GM23248 (cell line): Measurements from ENCODE around the gene RPS16.

Experiments
- EZH2 ChIP-seq: fragments of 200-600 bp; sonication (generic); IDR thresholded peaks from 2 replicates; pipeline ENCODE4 v1.6.1; 2018; ENCODE audit warnings: antibody characterized with exemption, mild to moderate bottlenecking; ENCODE audit not compliant: insufficient read depth, poor library complexity, severe bottlenecking
- EZH2phosphoT487 ChIP-seq: fragments of 200-600 bp; sonication (generic); IDR thresholded peaks from 2 replicates; pipeline ENCODE4 v1.6.1; 2018; ENCODE audit warnings: antibody characterized with exemption, moderate library complexity, mild to moderate bottlenecking, low read depth; ENCODE audit not compliant: insufficient read depth

DNA sequence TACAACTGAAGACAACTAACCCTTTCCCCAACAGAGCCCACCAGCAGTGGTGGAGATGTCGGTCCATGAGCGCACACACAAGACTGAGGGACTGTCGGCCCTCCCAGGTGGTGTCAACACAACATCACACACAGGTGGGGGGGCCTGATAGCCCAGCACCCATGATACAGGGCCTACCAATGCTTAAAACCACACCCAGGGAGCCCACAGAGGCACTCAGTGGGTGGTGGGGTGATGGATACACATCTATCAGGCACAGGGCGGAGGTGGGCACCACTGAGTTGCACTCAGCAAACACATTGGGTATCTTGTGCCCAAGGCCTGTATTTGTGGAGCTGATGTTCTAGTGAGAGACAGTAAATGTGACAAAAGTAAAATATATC, 36.1 kb downstream of the RPS16 start:
- no peak for TF ChIP-seq EZH2phosphoT487
- TF ChIP-seq EZH2, result no peak
